Fibroblast of lung (primary cell): ENCODE measurements around the gene CREBL2.

Experiments used
- EZH2 ChIP-seq: IDR thresholded peaks from 2 replicates; pipeline ENCODE4 v1.5.1; 2012; ENCODE audit warnings: low read length, control low read depth, mild to moderate bottlenecking; ENCODE audit errors: missing control alignments
- TF ChIP-seq, protein P1 (sequence below), 2 donors: IDR thresholded peaks in 1 of 2; conservative IDR thresholded peaks in 1 of 2; 1 replicate in 1 of 2; 2 replicates in 1 of 2; pipeline ENCODE4 v1.5.1; 2011 to 2012; ENCODE audit warnings: low read length in 2 of 2, control low read depth in 1 of 2, inconsistent platforms in 1 of 2, low read depth in 1 of 2, mild to moderate bottlenecking in 1 of 2

GRCh38 chr12:12686472-12686871 is 74.8 kb downstream of the CREBL2 start:
- TF ChIP-seq, protein P1, sequence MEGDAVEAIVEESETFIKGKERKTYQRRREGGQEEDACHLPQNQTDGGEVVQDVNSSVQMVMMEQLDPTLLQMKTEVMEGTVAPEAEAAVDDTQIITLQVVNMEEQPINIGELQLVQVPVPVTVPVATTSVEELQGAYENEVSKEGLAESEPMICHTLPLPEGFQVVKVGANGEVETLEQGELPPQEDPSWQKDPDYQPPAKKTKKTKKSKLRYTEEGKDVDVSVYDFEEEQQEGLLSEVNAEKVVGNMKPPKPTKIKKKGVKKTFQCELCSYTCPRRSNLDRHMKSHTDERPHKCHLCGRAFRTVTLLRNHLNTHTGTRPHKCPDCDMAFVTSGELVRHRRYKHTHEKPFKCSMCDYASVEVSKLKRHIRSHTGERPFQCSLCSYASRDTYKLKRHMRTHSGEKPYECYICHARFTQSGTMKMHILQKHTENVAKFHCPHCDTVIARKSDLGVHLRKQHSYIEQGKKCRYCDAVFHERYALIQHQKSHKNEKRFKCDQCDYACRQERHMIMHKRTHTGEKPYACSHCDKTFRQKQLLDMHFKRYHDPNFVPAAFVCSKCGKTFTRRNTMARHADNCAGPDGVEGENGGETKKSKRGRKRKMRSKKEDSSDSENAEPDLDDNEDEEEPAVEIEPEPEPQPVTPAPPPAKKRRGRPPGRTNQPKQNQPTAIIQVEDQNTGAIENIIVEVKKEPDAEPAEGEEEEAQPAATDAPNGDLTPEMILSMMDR (conservative IDR thresholded peaks at IDR 0.05 in 1 of 2, IDR thresholded peaks at IDR 0.05 in 1 of 2; ENCODE audit: low read depth in 1 of 2, low read length in 2 of 2) = no peak
- TF ChIP-seq EZH2 = no peak
